Lower leg skin (tissue), 3 donors: ENCODE results near the gene SPSB1.

Experiments used
- CTCF ChIP-seq, 3 donors: fragments of 450-650 bp; IDR thresholded peaks; one replicate each; pipeline ENCODE4 v1.5.1; 2016; ENCODE audit warnings: antibody characterized with exemption in 3 of 3, mild to moderate bottlenecking in 3 of 3, moderate library complexity in 2 of 3
- POLR2A ChIP-seq, 2 donors: fragments of 450-650 bp; IDR thresholded peaks; one replicate each; pipeline ENCODE4 v1.6.1; 2016 to 2017; ENCODE audit warnings: antibody characterized with exemption in 2 of 2, mild to moderate bottlenecking in 1 of 2, moderate library complexity in 1 of 2

GRCh38 chr1:9314111-9314510, 21.4 kb downstream of the SPSB1 start:
- TF ChIP-seq CTCF (IDR thresholded peaks at IDR 0.05) (no peak), POLR2A (IDR thresholded peaks at IDR 0.05) (no peak)
